WTC11 (cell line): ENCODE measurements around the gene TWIST2. TPM values are rescaled to one million over a fixed set of nuclear protein-coding genes. Genes with fewer than 3 reads are reported as not detected.

Experiments used
- ATAC-seq: fragments of 200-7000 bp; cut with Tn5 transposase; 2 replicates; pipeline ENCODE4 v1.10.0; 2021; ENCODE audit warnings: mild to moderate bottlenecking, moderate library complexity
- CTCF ChIA-PET: fragments of 300-600 bp; sonication (Branson Sonifier 250); formaldehyde crosslinking; loops from one replicate; lab custom pipeline; 2021; ENCODE audit warnings: antibody characterized with exemption; lab: Charles Lee
- POLR2A ChIA-PET: fragments of 350-600 bp; sonication (Branson Sonifier 250); formaldehyde crosslinking; loops from one replicate; lab custom pipeline; 2021; ENCODE audit warnings: antibody characterized with exemption; lab: Charles Lee
- DNase-seq: peaks from one replicate; pipeline ENCODE4 v3.0.0; 2021; ENCODE audit warnings: low spot score
- H3K27ac Mint-ChIP-seq: 2 replicates; pipeline ENCODE4 v1.8.0; 2021; ENCODE audit warnings: mixed read lengths
- H3K27me3 Mint-ChIP-seq: 2 replicates; pipeline ENCODE4 v1.8.0; 2021; ENCODE audit warnings: low read depth, mild to moderate bottlenecking, moderate library complexity, mixed read lengths
- H3K36me3 Mint-ChIP-seq: 2 replicates; pipeline ENCODE4 v1.8.0; 2021; ENCODE audit warnings: mixed read lengths
- H3K4me1 Mint-ChIP-seq: 2 replicates; pipeline ENCODE4 v1.8.0; 2022; ENCODE audit warnings: mixed read lengths
- H3K4me3 Mint-ChIP-seq: 2 replicates; pipeline ENCODE4 v1.8.0; 2021; ENCODE audit warnings: mild to moderate bottlenecking, moderate library complexity, mixed read lengths
- H3K9me3 Mint-ChIP-seq: 2 replicates; pipeline ENCODE4 v1.8.0; 2021; ENCODE audit warnings: mixed read lengths
- E2F5 ChIP-seq: sonication (generic); formaldehyde crosslinking; IDR thresholded peaks from 2 replicates; pipeline ENCODE4 v1.8.1; 2022; ENCODE audit warnings: mild to moderate bottlenecking, moderate library complexity, missing genetic modification reagents
- ELF4 ChIP-seq: sonication (generic); formaldehyde crosslinking; IDR thresholded peaks from 2 replicates; pipeline ENCODE4 v1.8.1; 2022; ENCODE audit warnings: low read depth, mild to moderate bottlenecking, moderate library complexity, missing genetic modification reagents
- GTF2I ChIP-seq: fragments of 250-450 bp; sonication (Bioruptor Pico); conservative IDR thresholded peaks from 2 replicates; pipeline ENCODE4 v1.4.0; 2021; ENCODE audit warnings: mild to moderate bottlenecking
- KAT7 ChIP-seq: sonication (generic); formaldehyde crosslinking; IDR thresholded peaks from 2 replicates; pipeline ENCODE4 v1.8.1; 2023; ENCODE audit warnings: missing genetic modification reagents, mild to moderate bottlenecking, borderline replicate concordance
- OVOL2 ChIP-seq: fragments of 250-450 bp; sonication (Bioruptor Pico); IDR thresholded peaks from 2 replicates; pipeline ENCODE4 v1.9.0; 2021; ENCODE audit warnings: mild to moderate bottlenecking, borderline replicate concordance
- PRRX2 ChIP-seq: fragments of 250-450 bp; sonication (Bioruptor Pico); IDR thresholded peaks from 2 replicates; pipeline ENCODE4 v1.8.0; 2021; ENCODE audit warnings: mild to moderate bottlenecking
- RORB ChIP-seq: fragments of 250-450 bp; sonication (Bioruptor Pico); IDR thresholded peaks from 2 replicates; pipeline ENCODE4 v1.9.0; 2021; ENCODE audit warnings: mild to moderate bottlenecking
- TCF7 ChIP-seq: sonication (generic); formaldehyde crosslinking; IDR thresholded peaks from 2 replicates; pipeline ENCODE4 v1.8.0; 2022; ENCODE audit warnings: mild to moderate bottlenecking, low read depth, missing genetic modification reagents, moderate library complexity
- ZNF121 ChIP-seq: sonication (generic); formaldehyde crosslinking; IDR thresholded peaks from 2 replicates; pipeline ENCODE4 v1.8.0; 2023; ENCODE audit warnings: missing genetic modification reagents
- ZNF317 ChIP-seq: sonication (generic); formaldehyde crosslinking; IDR thresholded peaks from 2 replicates; pipeline ENCODE4 v1.8.1; 2023; ENCODE audit warnings: low read depth, mild to moderate bottlenecking, moderate library complexity, missing genetic modification reagents, borderline replicate concordance
- ZNF512 ChIP-seq: sonication (generic); formaldehyde crosslinking; IDR thresholded peaks from 2 replicates; pipeline ENCODE4 v1.8.1; 2022; ENCODE audit warnings: missing genetic modification reagents, borderline replicate concordance
- total RNA-seq: library from RNA; stranded (reverse); gene quantifications from 3 replicates; pipeline ENCODE4 v1.2.3, GENCODE V29; 2021
- TF ChIP-seq, protein P1 (sequence below): sonication (generic); formaldehyde crosslinking; IDR thresholded peaks from 2 replicates; pipeline ENCODE4 v1.8.0; 2022; ENCODE audit warnings: missing genetic modification reagents
- TF ChIP-seq, protein P2 (sequence below): sonication (generic); formaldehyde crosslinking; IDR thresholded peaks from 2 replicates; pipeline ENCODE4 v1.8.0; 2023; ENCODE audit warnings: missing genetic modification reagents, mild to moderate bottlenecking, borderline replicate concordance
- TF ChIP-seq, protein P3 (sequence below): sonication (generic); formaldehyde crosslinking; IDR thresholded peaks from 2 replicates; pipeline ENCODE4 v1.8.0; 2022; ENCODE audit warnings: mild to moderate bottlenecking, missing genetic modification reagents
- TF ChIP-seq, protein P4 (sequence below): fragments of 250-450 bp; sonication (Bioruptor Pico); IDR thresholded peaks from 2 replicates; pipeline ENCODE4 v1.9.0; 2021; ENCODE audit warnings: mild to moderate bottlenecking

The TWIST2 gene
- total RNA-seq, 1 experiment from 2014 or later, result 5.7 TPM

DNA sequence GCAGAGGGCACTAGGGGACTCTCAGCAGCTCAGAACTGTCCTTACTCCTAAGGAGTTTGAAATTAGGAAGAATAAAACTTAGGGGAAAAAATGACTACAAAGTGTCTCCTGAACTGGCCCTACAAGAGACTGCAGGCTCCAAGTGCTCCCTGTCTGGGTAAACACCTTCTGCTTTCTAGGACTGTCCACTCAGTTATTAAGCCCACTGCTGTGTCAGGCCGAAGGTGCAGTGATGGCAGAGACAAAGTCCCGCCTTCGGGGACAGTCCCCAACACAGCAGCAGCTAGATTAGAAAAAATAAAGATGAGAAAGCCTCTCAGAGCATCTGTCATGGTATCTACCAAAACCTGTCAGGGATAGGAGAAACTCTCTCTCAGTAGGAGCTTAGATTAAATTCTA is 28.3 kb downstream of the TWIST2 start:
- Mint-ChIP-seq H3K27me3 (no peaks in the 10 kb centered on the region), H3K27ac (no peak overlapping the region), H3K4me3 (no peak overlapping the region), H3K9me3 (peaks cover 5% of the 10 kb centered on the region), H3K36me3 (no peaks in the 10 kb centered on the region), H3K4me1 (no peaks in the 10 kb centered on the region)
- ChIA-PET POLR2A (no interaction called here), CTCF (interaction anchor here (1.5 to 2.1 kb wide), 4 partner anchors 22 to 91 kb away, joined by 6 to 13 read pairs (median 6); no protein-coding TSS in a partner anchor)
- ATAC-seq, result no peak
- DNase-seq, result no peak
- TF ChIP-seq ZNF317 (CRISPR knock-in tag) (no peak), OVOL2 (no peak), KAT7 (CRISPR knock-in tag) (no peak), ELF4 (CRISPR knock-in tag) (no peak), RORB (CRISPR knock-in tag) (no peak), PRRX2 (CRISPR knock-in tag) (no peak), E2F5 (CRISPR knock-in tag) (no peak), ZNF121 (CRISPR knock-in tag) (no peak), TCF7 (CRISPR knock-in tag) (no peak), GTF2I (CRISPR knock-in tag) (no peak), ZNF512 (no peak)
- TF ChIP-seq, protein P1, sequence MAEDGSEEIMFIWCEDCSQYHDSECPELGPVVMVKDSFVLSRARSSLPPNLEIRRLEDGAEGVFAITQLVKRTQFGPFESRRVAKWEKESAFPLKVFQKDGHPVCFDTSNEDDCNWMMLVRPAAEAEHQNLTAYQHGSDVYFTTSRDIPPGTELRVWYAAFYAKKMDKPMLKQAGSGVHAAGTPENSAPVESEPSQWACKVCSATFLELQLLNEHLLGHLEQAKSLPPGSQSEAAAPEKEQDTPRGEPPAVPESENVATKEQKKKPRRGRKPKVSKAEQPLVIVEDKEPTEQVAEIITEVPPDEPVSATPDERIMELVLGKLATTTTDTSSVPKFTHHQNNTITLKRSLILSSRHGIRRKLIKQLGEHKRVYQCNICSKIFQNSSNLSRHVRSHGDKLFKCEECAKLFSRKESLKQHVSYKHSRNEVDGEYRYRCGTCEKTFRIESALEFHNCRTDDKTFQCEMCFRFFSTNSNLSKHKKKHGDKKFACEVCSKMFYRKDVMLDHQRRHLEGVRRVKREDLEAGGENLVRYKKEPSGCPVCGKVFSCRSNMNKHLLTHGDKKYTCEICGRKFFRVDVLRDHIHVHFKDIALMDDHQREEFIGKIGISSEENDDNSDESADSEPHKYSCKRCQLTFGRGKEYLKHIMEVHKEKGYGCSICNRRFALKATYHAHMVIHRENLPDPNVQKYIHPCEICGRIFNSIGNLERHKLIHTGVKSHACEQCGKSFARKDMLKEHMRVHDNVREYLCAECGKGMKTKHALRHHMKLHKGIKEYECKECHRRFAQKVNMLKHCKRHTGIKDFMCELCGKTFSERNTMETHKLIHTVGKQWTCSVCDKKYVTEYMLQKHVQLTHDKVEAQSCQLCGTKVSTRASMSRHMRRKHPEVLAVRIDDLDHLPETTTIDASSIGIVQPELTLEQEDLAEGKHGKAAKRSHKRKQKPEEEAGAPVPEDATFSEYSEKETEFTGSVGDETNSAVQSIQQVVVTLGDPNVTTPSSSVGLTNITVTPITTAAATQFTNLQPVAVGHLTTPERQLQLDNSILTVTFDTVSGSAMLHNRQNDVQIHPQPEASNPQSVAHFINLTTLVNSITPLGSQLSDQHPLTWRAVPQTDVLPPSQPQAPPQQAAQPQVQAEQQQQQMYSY, result no peak
- TF ChIP-seq, protein P2, sequence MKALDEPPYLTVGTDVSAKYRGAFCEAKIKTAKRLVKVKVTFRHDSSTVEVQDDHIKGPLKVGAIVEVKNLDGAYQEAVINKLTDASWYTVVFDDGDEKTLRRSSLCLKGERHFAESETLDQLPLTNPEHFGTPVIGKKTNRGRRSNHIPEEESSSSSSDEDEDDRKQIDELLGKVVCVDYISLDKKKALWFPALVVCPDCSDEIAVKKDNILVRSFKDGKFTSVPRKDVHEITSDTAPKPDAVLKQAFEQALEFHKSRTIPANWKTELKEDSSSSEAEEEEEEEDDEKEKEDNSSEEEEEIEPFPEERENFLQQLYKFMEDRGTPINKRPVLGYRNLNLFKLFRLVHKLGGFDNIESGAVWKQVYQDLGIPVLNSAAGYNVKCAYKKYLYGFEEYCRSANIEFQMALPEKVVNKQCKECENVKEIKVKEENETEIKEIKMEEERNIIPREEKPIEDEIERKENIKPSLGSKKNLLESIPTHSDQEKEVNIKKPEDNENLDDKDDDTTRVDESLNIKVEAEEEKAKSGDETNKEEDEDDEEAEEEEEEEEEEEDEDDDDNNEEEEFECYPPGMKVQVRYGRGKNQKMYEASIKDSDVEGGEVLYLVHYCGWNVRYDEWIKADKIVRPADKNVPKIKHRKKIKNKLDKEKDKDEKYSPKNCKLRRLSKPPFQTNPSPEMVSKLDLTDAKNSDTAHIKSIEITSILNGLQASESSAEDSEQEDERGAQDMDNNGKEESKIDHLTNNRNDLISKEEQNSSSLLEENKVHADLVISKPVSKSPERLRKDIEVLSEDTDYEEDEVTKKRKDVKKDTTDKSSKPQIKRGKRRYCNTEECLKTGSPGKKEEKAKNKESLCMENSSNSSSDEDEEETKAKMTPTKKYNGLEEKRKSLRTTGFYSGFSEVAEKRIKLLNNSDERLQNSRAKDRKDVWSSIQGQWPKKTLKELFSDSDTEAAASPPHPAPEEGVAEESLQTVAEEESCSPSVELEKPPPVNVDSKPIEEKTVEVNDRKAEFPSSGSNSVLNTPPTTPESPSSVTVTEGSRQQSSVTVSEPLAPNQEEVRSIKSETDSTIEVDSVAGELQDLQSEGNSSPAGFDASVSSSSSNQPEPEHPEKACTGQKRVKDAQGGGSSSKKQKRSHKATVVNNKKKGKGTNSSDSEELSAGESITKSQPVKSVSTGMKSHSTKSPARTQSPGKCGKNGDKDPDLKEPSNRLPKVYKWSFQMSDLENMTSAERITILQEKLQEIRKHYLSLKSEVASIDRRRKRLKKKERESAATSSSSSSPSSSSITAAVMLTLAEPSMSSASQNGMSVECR (CRISPR knock-in tag), result no peak
- TF ChIP-seq, protein P3, sequence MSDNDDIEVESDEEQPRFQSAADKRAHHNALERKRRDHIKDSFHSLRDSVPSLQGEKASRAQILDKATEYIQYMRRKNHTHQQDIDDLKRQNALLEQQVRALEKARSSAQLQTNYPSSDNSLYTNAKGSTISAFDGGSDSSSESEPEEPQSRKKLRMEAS (CRISPR knock-in tag), result no peak
- TF ChIP-seq, protein P4, sequence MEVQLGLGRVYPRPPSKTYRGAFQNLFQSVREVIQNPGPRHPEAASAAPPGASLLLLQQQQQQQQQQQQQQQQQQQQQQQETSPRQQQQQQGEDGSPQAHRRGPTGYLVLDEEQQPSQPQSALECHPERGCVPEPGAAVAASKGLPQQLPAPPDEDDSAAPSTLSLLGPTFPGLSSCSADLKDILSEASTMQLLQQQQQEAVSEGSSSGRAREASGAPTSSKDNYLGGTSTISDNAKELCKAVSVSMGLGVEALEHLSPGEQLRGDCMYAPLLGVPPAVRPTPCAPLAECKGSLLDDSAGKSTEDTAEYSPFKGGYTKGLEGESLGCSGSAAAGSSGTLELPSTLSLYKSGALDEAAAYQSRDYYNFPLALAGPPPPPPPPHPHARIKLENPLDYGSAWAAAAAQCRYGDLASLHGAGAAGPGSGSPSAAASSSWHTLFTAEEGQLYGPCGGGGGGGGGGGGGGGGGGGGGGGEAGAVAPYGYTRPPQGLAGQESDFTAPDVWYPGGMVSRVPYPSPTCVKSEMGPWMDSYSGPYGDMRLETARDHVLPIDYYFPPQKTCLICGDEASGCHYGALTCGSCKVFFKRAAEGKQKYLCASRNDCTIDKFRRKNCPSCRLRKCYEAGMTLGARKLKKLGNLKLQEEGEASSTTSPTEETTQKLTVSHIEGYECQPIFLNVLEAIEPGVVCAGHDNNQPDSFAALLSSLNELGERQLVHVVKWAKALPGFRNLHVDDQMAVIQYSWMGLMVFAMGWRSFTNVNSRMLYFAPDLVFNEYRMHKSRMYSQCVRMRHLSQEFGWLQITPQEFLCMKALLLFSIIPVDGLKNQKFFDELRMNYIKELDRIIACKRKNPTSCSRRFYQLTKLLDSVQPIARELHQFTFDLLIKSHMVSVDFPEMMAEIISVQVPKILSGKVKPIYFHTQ (CRISPR knock-in tag), result no peak
